Central memory CD8-positive, alpha-beta T cell (primary cell): ENCODE results near the gene GALNT6.
"Not testable (repeated sequence)": the region's sequence is repeated elsewhere in the genome, so short reads cannot be mapped to it uniquely, and the experiment has no call there.

Source experiments
- ATAC-seq: fragments of 150-1000 bp; cut with Tn5 transposase; replicated peaks from 2 replicates; pipeline ENCODE4 v1.10.0; 2022; ENCODE audit warnings: mild to moderate bottlenecking, moderate FRiP score, moderate number of reproducible peaks; ENCODE audit not compliant: poor library complexity, severe bottlenecking; ENCODE audit errors: extremely low read depth
- DNase-seq, 2 donors: peaks; one replicate each; pipeline ENCODE4 v3.0.0; 2021; ENCODE audit warnings: low spot score in 2 of 2
- H3K27ac Mint-ChIP-seq: one replicate; pipeline ENCODE4 v1.8.0; 2022; ENCODE audit warnings: low read depth, mild to moderate bottlenecking, moderate library complexity, mixed read lengths
- H3K27me3 Mint-ChIP-seq: one replicate; pipeline ENCODE4 v1.8.0; 2022; ENCODE audit warnings: mixed read lengths
- H3K36me3 Mint-ChIP-seq: one replicate; pipeline ENCODE4 v1.8.0; 2022; ENCODE audit warnings: mild to moderate bottlenecking, moderate library complexity, mixed read lengths; ENCODE audit not compliant: insufficient read depth
- H3K4me1 Mint-ChIP-seq: one replicate; pipeline ENCODE4 v1.8.0; 2022; ENCODE audit warnings: mixed read lengths
- H3K4me3 Mint-ChIP-seq: one replicate; pipeline ENCODE4 v1.8.0; 2022; ENCODE audit warnings: mild to moderate bottlenecking, moderate library complexity, mixed read lengths
- H3K9me3 Mint-ChIP-seq: one replicate; pipeline ENCODE4 v1.8.0; 2022; ENCODE audit warnings: mixed read lengths

GALNT6 gene

GRCh38 chr12:51357374-51358047, 33.7 kb downstream of the GALNT6 start:
- DNase-seq = no peak
- Mint-ChIP-seq H3K36me3 (peaks cover 4% of the 10 kb centered on the region), H3K4me3 (no peak overlapping the region), H3K27ac (no peak overlapping the region), H3K9me3 (no peaks in the 10 kb centered on the region), H3K27me3 (no peaks in the 10 kb centered on the region), H3K4me1 (no peaks in the 10 kb centered on the region)
- no peak for ATAC-seq

- Mint-ChIP-seq H3K4me1 (peaks cover 8% of the 10 kb centered on the region), H3K27ac (peak overlapping the region; percentile 75), H3K4me3 (no peak overlapping the region), H3K27me3 (no peaks in the 10 kb centered on the region), H3K9me3 (no peaks in the 10 kb centered on the region), H3K36me3 (peaks cover 4% of the 10 kb centered on the region)
- peak; percentile 24 for ATAC-seq
- DNase-seq = peak; percentile 14 to 23
Measured at GRCh38 chr12:51351913-51352532, 39.2 kb downstream of the GALNT6 start.

- Mint-ChIP-seq H3K36me3 (peaks cover 3% of the 10 kb centered on the region), H3K4me1 (peaks cover 8% of the 10 kb centered on the region), H3K4me3 (no peak overlapping the region), H3K27ac (no peak overlapping the region), H3K27me3 (no peaks in the 10 kb centered on the region), H3K9me3 (no peaks in the 10 kb centered on the region)
- ATAC-seq (no peak), DNase-seq (no peak)
Measured at GRCh38 chr12:51349026-51349425, 42.2 kb downstream of the GALNT6 start.

GRCh38 chr12:51348116-51348515, 43.1 kb downstream of the GALNT6 start:
- H3K4me1 Mint-ChIP-seq = peaks cover 8% of the 10 kb centered on the region
- ATAC-seq (no peak), DNase-seq (no peak)
- H3K4me3 Mint-ChIP-seq = no peak overlapping the region
- H3K9me3 Mint-ChIP-seq = no peaks in the 10 kb centered on the region
- H3K27ac Mint-ChIP-seq = no peak overlapping the region
- peaks cover 1% of the 10 kb centered on the region for H3K36me3 Mint-ChIP-seq
- no peaks in the 10 kb centered on the region for H3K27me3 Mint-ChIP-seq

GRCh38 chr12:51346581-51346980, 44.6 kb downstream of the GALNT6 start, which contains the start of gene CELA1:
Gene CELA1, minus strand, starts transcription at chr12:51346679. Its CDS starts 41 bp downstream, at chr12:51346638.
- Mint-ChIP-seq H3K27ac (no peak within 1 kb of the TSS), H3K4me3 (no peak within 1 kb of the TSS), H3K4me1 (peaks cover 2% of the 10 kb centered on the region), H3K36me3 (peaks cover under 1% of the 10 kb centered on the region), H3K9me3 (no peaks in the 10 kb centered on the region), H3K27me3 (no peaks in the 10 kb centered on the region)
- DNase-seq (no peak), ATAC-seq (no peak)

GRCh38 chr12:51345681-51346080, 45.5 kb downstream of the GALNT6 start:
- no peaks in the 10 kb centered on the region for H3K36me3 Mint-ChIP-seq
- no peak for ATAC-seq
- H3K4me3 Mint-ChIP-seq = no peak overlapping the region
- H3K27me3 Mint-ChIP-seq = no peaks in the 10 kb centered on the region
- H3K4me1 Mint-ChIP-seq = peaks cover 7% of the 10 kb centered on the region
- DNase-seq = no peak
- no peak overlapping the region for H3K27ac Mint-ChIP-seq
- no peaks in the 10 kb centered on the region for H3K9me3 Mint-ChIP-seq

- Mint-ChIP-seq H3K36me3 (no peaks in the 10 kb centered on the region), H3K27me3 (no peaks in the 10 kb centered on the region), H3K9me3 (no peaks in the 10 kb centered on the region), H3K4me1 (peaks cover 7% of the 10 kb centered on the region), H3K4me3 (no peak overlapping the region), H3K27ac (no peak overlapping the region)
- DNase-seq (no peak), ATAC-seq (no peak)
Measured at GRCh38 chr12:51343201-51343600, 48.0 kb downstream of the GALNT6 start.

- Mint-ChIP-seq H3K36me3 (no peaks in the 10 kb centered on the region), H3K4me3 (no peak overlapping the region), H3K9me3 (no peaks in the 10 kb centered on the region), H3K27ac (no peak overlapping the region), H3K27me3 (no peaks in the 10 kb centered on the region), H3K4me1 (peaks cover 7% of the 10 kb centered on the region)
- ATAC-seq (no peak), DNase-seq (no peak)
Measured at GRCh38 chr12:51342416-51342815, 48.8 kb downstream of the GALNT6 start.

- ATAC-seq = peak; percentile 56
- Mint-ChIP-seq H3K27ac (peak overlapping the region; percentile 48), H3K4me3 (peak overlapping the region; percentile 29)
Measured at GRCh38 chr12:51341251-51342007, 49.8 kb downstream of the GALNT6 start.

GRCh38 chr12:51339750-51340149, 51.5 kb downstream of the GALNT6 start:
- Mint-ChIP-seq H3K9me3 (no peaks in the 10 kb centered on the region), H3K4me3 (no peak overlapping the region), H3K27me3 (no peaks in the 10 kb centered on the region), H3K36me3 (no peaks in the 10 kb centered on the region), H3K27ac (no peak overlapping the region), H3K4me1 (peaks cover 7% of the 10 kb centered on the region)
- no peak for ATAC-seq
- DNase-seq = no peak

More at GRCh38 chr12:51341251-51342007, 49.8 kb downstream of the GALNT6 start:
- peak; percentile 59 to 63 for DNase-seq
- Mint-ChIP-seq H3K9me3 (no peaks in the 10 kb centered on the region), H3K36me3 (no peaks in the 10 kb centered on the region), H3K4me1 (peaks cover 7% of the 10 kb centered on the region), H3K27me3 (no peaks in the 10 kb centered on the region)

GRCh38 chr12:51337336-51337735, 53.9 kb downstream of the GALNT6 start:
- not testable (repeated sequence) for H3K4me3 Mint-ChIP-seq, H3K27me3 Mint-ChIP-seq, ATAC-seq, H3K9me3 Mint-ChIP-seq, H3K36me3 Mint-ChIP-seq, DNase-seq, H3K27ac Mint-ChIP-seq, H3K4me1 Mint-ChIP-seq

GRCh38 chr12:51335931-51336330, 55.3 kb downstream of the GALNT6 start:
- H3K4me1 Mint-ChIP-seq = no peaks in the 10 kb centered on the region
- H3K4me3 Mint-ChIP-seq = no peak overlapping the region
- H3K27me3 Mint-ChIP-seq = no peaks in the 10 kb centered on the region
- DNase-seq (no peak), ATAC-seq (no peak)
- no peaks in the 10 kb centered on the region for H3K36me3 Mint-ChIP-seq
- H3K27ac Mint-ChIP-seq = no peak overlapping the region
- no peaks in the 10 kb centered on the region for H3K9me3 Mint-ChIP-seq

- ATAC-seq (no peak), DNase-seq (no peak)
- Mint-ChIP-seq H3K27ac (no peak overlapping the region), H3K4me3 (no peak overlapping the region), H3K9me3 (no peaks in the 10 kb centered on the region), H3K27me3 (no peaks in the 10 kb centered on the region), H3K36me3 (no peaks in the 10 kb centered on the region), H3K4me1 (peaks cover 5% of the 10 kb centered on the region)
Measured at GRCh38 chr12:51334764-51335163, 56.4 kb downstream of the GALNT6 start.
